Measurements from ENCODE around the gene COMT. TPM values are rescaled to one million over a fixed set of nuclear protein-coding genes. Genes with fewer than 3 reads are reported as not detected.

The COMT gene
- total and polyA plus RNA-seq, 9 of the 15 experiments (the other 6 are each of a cell fraction or from before 2014, with no cell fraction given) = 12.5 to 351 (median 155) TPM

DNA sequence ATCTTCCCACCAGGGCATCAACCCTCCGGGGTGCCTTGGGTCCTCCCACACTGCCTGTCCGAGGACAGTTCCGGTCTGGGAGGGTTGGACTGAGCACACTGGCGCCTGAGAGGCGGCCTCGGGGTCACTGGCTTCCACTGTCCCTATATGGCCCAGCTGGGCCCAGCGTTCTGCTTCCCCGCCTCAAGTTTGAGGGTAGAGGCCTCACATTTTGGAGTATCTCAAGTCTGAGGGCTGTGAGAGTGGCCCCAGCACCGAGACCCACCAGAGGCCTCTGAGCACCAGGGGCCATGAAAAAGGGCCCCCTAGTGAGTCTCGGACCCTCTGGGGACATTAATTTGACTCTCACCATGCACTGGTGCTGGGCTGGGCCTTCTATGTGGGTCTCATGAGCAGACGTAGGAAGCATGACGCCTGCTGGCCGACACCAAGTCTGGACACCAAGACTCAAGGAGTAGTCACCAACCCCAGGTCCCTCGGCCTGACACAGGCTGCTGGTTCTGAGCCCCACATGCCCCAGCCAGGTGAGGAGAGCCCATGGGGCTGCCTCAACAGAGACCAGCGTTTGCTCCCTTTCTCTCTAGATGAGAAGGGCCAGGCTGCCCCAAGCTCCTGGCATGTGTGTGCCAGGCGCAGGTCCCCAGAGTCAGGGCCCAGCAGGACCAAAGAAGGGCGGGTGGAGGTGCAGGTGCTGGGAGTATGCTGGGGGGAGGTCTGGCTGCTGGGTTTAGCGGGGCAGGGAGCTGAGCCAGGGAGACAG is 47.6 kb downstream of the COMT start (continued):
- TF ChIP-seq, protein P1, sequence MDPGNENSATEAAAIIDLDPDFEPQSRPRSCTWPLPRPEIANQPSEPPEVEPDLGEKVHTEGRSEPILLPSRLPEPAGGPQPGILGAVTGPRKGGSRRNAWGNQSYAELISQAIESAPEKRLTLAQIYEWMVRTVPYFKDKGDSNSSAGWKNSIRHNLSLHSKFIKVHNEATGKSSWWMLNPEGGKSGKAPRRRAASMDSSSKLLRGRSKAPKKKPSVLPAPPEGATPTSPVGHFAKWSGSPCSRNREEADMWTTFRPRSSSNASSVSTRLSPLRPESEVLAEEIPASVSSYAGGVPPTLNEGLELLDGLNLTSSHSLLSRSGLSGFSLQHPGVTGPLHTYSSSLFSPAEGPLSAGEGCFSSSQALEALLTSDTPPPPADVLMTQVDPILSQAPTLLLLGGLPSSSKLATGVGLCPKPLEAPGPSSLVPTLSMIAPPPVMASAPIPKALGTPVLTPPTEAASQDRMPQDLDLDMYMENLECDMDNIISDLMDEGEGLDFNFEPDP (CRISPR knock-in tag; IDR thresholded peaks at IDR 0.05) = 0 out of 2 replicates have a peak, but pooled peaks have one; percentile 27
- TF ChIP-seq TRIM24 (IDR thresholded peaks at IDR 0.05) (no peak), NR4A1 (CRISPR knock-in tag; IDR thresholded peaks at IDR 0.05) (0 out of 2 replicates have a peak, but pooled peaks have one; percentile 33), NR4A1 (tag; IDR thresholded peaks at IDR 0.05) (peak; percentile 93), CEBPZ (IDR thresholded peaks at IDR 0.05; ENCODE audit: borderline replicate concordance, low read depth, low read length) (no peak), RBM22 (IDR thresholded peaks at IDR 0.05; ENCODE audit: low read depth, low read length, poor library complexity, severe bottlenecking) (no peak), HNRNPH1 (optimal IDR thresholded peaks at IDR 0.05; ENCODE audit: low read depth, low read length) (no peak), BRD4 (IDR thresholded peaks at IDR 0.05) (peak; percentile 72; the same call in 1 of the 2 replicates), BMI1 (IDR thresholded peaks at IDR 0.05; ENCODE audit: low read length) (no peak), GATAD2A (IDR thresholded peaks at IDR 0.05) (peak; percentile 16; the same call in 1 of the 2 replicates), PHF8 (IDR thresholded peaks at IDR 0.05; ENCODE audit: borderline replicate concordance, low read length) (peak; percentile 51; the same call in 1 of the 2 replicates), ZNF197 (CRISPR knock-in tag; IDR thresholded peaks at IDR 0.05; ENCODE audit: low read depth) (0 out of 2 replicates have a peak, but pooled peaks have one; percentile 52)
